H1 (cell line): ENCODE data around the gene ARSK. TPM values are rescaled to one million over a fixed set of nuclear protein-coding genes. Genes with fewer than 3 reads are reported as not detected.

Experiments used
- CTCF ChIA-PET: fragments of 300-600 bp; sonication (Branson Sonifier 250); formaldehyde crosslinking; loops from one replicate; lab custom pipeline; 2021; ENCODE audit not compliant: partially characterized antibody; lab: Charles Lee
- POLR2A ChIA-PET: fragments of 300-600 bp; sonication (Branson Sonifier 250); formaldehyde crosslinking; loops from one replicate; lab custom pipeline; 2021; ENCODE audit warnings: inconsistent platforms; ENCODE audit not compliant: partially characterized antibody; lab: Charles Lee
- DNase-seq, 2 experiments: peaks; one replicate each; pipeline versions ENCODE4 v3.0.0 to v3.0.0-alpha.2; 2010 to 2022; ENCODE audit warnings: low spot score in 2 of 2, low read depth in 1 of 2, mixed read lengths in 1 of 2
- FAIRE-seq: peaks from 2 replicates; lab custom pipeline; 2011; peaks lifted over from hg19 to GRCh38; lab: Jason Lieb, UNC
- H2AFZ ChIP-seq: 2 replicates; pipeline ENCODE4 v1.8.1; 2012; ENCODE audit warnings: low read length, inconsistent platforms
- H2AK5ac ChIP-seq: 2 replicates; pipeline ENCODE4 v1.6.1; 2013; ENCODE audit warnings: low read depth, low read length
- H2BK120ac ChIP-seq: replicated peaks from 2 replicates; pipeline ENCODE3; 2013; ENCODE audit warnings: low read depth, low read length, inconsistent platforms
- H2BK12ac ChIP-seq: 2 replicates; pipeline ENCODE4 v1.6.1; 2013; ENCODE audit warnings: low read depth, low read length
- H2BK15ac ChIP-seq: 2 replicates; pipeline ENCODE4 v1.6.1; 2013; ENCODE audit warnings: low read length
- H2BK20ac ChIP-seq: 2 replicates; pipeline ENCODE4 v1.6.1; 2013; ENCODE audit warnings: low read length
- H2BK5ac ChIP-seq: 2 replicates; pipeline ENCODE4 v1.6.1; 2013; ENCODE audit warnings: low read depth, low read length
- H3K14ac ChIP-seq: 2 replicates; pipeline ENCODE4 v1.6.1; 2013; ENCODE audit warnings: inconsistent platforms; ENCODE audit not compliant: insufficient read length
- H3K18ac ChIP-seq: 2 replicates; pipeline ENCODE4 v1.6.1; 2013; ENCODE audit warnings: low read length; ENCODE audit errors: extremely low read depth
- H3K23ac ChIP-seq: 2 replicates; pipeline ENCODE4 v1.6.1; 2013; ENCODE audit warnings: inconsistent platforms; ENCODE audit not compliant: insufficient read length
- H3K23me2 ChIP-seq: 2 replicates; pipeline ENCODE4 v1.6.1; 2013; ENCODE audit warnings: low read depth, low read length
- H3K27ac ChIP-seq: 2 replicates; pipeline ENCODE4 v1.6.1; 2011; ENCODE audit warnings: low read depth, low read length, inconsistent platforms
- H3K27me3 ChIP-seq, 4 experiments: replicated peaks in 1 of 4; 1 replicate in 1 of 4; 2 replicates in 3 of 4; pipeline versions ENCODE4 v1.6.1 to v1.8.1; 2011 to 2013; ENCODE audit warnings: low read length in 3 of 4, mild to moderate bottlenecking in 3 of 4, inconsistent platforms in 2 of 4, mixed read lengths in 2 of 4, moderate library complexity in 1 of 4; ENCODE audit not compliant: control insufficient read depth in 3 of 4, insufficient read depth in 3 of 4; ENCODE audit errors: extremely low read depth in 1 of 4
- H3K36me3 ChIP-seq, 4 experiments: 2 replicates each; pipeline versions ENCODE4 v1.6.1 to v1.8.1; 2011 to 2013; ENCODE audit warnings: mild to moderate bottlenecking in 4 of 4, low read length in 3 of 4, moderate library complexity in 2 of 4, control low read depth in 1 of 4, inconsistent platforms in 1 of 4; ENCODE audit not compliant: insufficient read depth in 4 of 4, control insufficient read depth in 2 of 4
- H3K4ac ChIP-seq: replicated peaks from 2 replicates; pipeline ENCODE3; 2013; ENCODE audit warnings: low read length, low read depth, mixed read lengths, inconsistent platforms; ENCODE audit not compliant: insufficient read length
- H3K4me1 ChIP-seq, 4 experiments: replicated peaks in 1 of 4; 1 replicate in 1 of 4; 2 replicates in 3 of 4; pipeline versions ENCODE4 v1.6.1 to v1.8.1; 2011 to 2013; ENCODE audit warnings: low read length in 3 of 4, inconsistent platforms in 2 of 4, mixed read lengths in 1 of 4; ENCODE audit not compliant: insufficient read depth in 4 of 4, control insufficient read depth in 3 of 4
- H3K4me2 ChIP-seq, 2 experiments: 2 replicates each; pipeline versions ENCODE4 v1.6.1 to v1.8.1; 2011 to 2013; ENCODE audit warnings: low read depth in 2 of 2, low read length in 2 of 2, control low read depth in 1 of 2, inconsistent platforms in 1 of 2, mild to moderate bottlenecking in 1 of 2; ENCODE audit not compliant: insufficient read depth in 1 of 2
- H3K4me3 ChIP-seq, 4 experiments: fragments of 200-600, 300-600 bp in 1 of 4; sonication (generic), shearing (Covaris generic), sonication (Bioruptor Twin) in 1 of 4; 2 replicates each; pipeline versions ENCODE4 v1.5.1 to v1.8.1; 2011 to 2016; ENCODE audit warnings: low read length in 4 of 4, low read depth in 3 of 4, control low read depth in 2 of 4, inconsistent platforms in 2 of 4, mild to moderate bottlenecking in 2 of 4, mixed read lengths in 1 of 4, moderate library complexity in 1 of 4; ENCODE audit not compliant: insufficient read depth in 2 of 4; ENCODE audit errors: extremely low read depth in 1 of 4
- H3K56ac ChIP-seq: replicated peaks from 2 replicates; pipeline ENCODE3; 2013; ENCODE audit warnings: low read depth, mild to moderate bottlenecking, mixed read lengths, low read length, inconsistent platforms; ENCODE audit not compliant: insufficient read length
- H3K79me1 ChIP-seq: 2 replicates; pipeline ENCODE4 v1.6.1; 2013; ENCODE audit warnings: low read depth, low read length, control low read depth
- H3K79me2 ChIP-seq, 2 experiments: 2 replicates each; pipeline versions ENCODE4 v1.6.1 to v1.8.1; 2012 to 2013; ENCODE audit warnings: low read length in 2 of 2, mild to moderate bottlenecking in 2 of 2, inconsistent platforms in 1 of 2; ENCODE audit not compliant: insufficient read depth in 2 of 2, control insufficient read depth in 1 of 2
- H3K9ac ChIP-seq, 4 experiments: replicated peaks in 1 of 4; 1 replicate in 1 of 4; 2 replicates in 3 of 4; pipeline versions ENCODE4 v1.6.1 to v1.8.1; 2011 to 2013; ENCODE audit warnings: low read depth in 3 of 4, low read length in 3 of 4, control low read depth in 2 of 4, mild to moderate bottlenecking in 2 of 4, moderate library complexity in 2 of 4, inconsistent platforms in 1 of 4; ENCODE audit errors: extremely low read depth in 1 of 4
- H3K9me3 ChIP-seq, 2 experiments: 2 replicates each; pipeline versions ENCODE4 v1.6.1 to v1.8.1; 2012 to 2013; ENCODE audit warnings: mild to moderate bottlenecking in 2 of 2, moderate library complexity in 2 of 2, control low read depth in 1 of 2, inconsistent platforms in 1 of 2, low read depth in 1 of 2, low read length in 1 of 2, mixed read lengths in 1 of 2; ENCODE audit not compliant: insufficient read depth in 2 of 2
- H4K20me1 ChIP-seq, 2 experiments: replicated peaks in 1 of 2; 2 replicates each; pipeline versions ENCODE3 to v1.8.1; 2011 to 2013; ENCODE audit warnings: inconsistent platforms in 2 of 2, low read length in 2 of 2, mild to moderate bottlenecking in 1 of 2; ENCODE audit not compliant: insufficient read depth in 2 of 2, control insufficient read depth in 1 of 2
- H4K5ac ChIP-seq: 2 replicates; pipeline ENCODE4 v1.6.1; 2013; ENCODE audit warnings: low read length, low read depth, mixed read lengths, inconsistent platforms; ENCODE audit not compliant: insufficient read length
- H4K8ac ChIP-seq: 2 replicates; pipeline ENCODE4 v1.8.0; 2013; ENCODE audit warnings: mild to moderate bottlenecking, moderate library complexity, low read length, inconsistent platforms; ENCODE audit not compliant: insufficient read depth; ENCODE audit errors: extremely low read depth
- H4K91ac ChIP-seq: replicated peaks from 2 replicates; pipeline ENCODE3; 2013; ENCODE audit warnings: low read length, mixed read lengths, inconsistent platforms; ENCODE audit not compliant: insufficient read length
- CHD2 ChIP-seq: IDR thresholded peaks from 2 replicates; pipeline ENCODE4 v1.6.1; 2012; ENCODE audit warnings: low read length, improper control_type of control experiment
- HDAC2 ChIP-seq, 2 experiments: fragments of 300-600 bp in 1 of 2; sonication (generic) in 1 of 2; IDR thresholded peaks; 2 replicates each; pipeline ENCODE4 v1.6.1; 2011 to 2012; ENCODE audit warnings: low read depth in 2 of 2, low read length in 2 of 2, mild to moderate bottlenecking in 2 of 2, moderate library complexity in 2 of 2, borderline replicate concordance in 1 of 2, inconsistent platforms in 1 of 2
- KDM4A ChIP-seq: IDR thresholded peaks from one replicate; pipeline ENCODE4 v1.7.1; 2012; ENCODE audit warnings: low read depth, mild to moderate bottlenecking, moderate library complexity, low read length, inconsistent platforms; ENCODE audit not compliant: severe bottlenecking
- SIN3A ChIP-seq, 2 experiments: IDR thresholded peaks in 1 of 2; conservative IDR thresholded peaks in 1 of 2; 2 replicates each; pipeline ENCODE4 v1.6.1; 2011 to 2012; ENCODE audit warnings: low read length in 2 of 2, improper control_type of control experiment in 1 of 2, low read depth in 1 of 2, mild to moderate bottlenecking in 1 of 2
- SP4 ChIP-seq: IDR thresholded peaks from 2 replicates; pipeline ENCODE4 v1.6.1; 2012; ENCODE audit warnings: low read length, inconsistent platforms
- polyA plus RNA-seq, 7 experiments: library from polyadenylated mRNA; depleted of rRNA in 3 of 7; stranded (reverse) in 5 of 7; unstranded in 2 of 7; fragments of >200 nt in 5 of 7; fragments of 200-250 nt in 2 of 7; gene quantifications; 1 replicate in 5 of 7; 2 replicates in 1 of 7; 4 replicates in 1 of 7; pipeline versions ENCODE4 v1.2.1 to v1.2.3, GENCODE V29; 2011 to 2013; ENCODE audit warnings: missing spikeins in 2 of 7, mixed read lengths in 2 of 7
- total RNA-seq: library from RNA; stranded (reverse); fragmentation: NEBNext Ultra II Directional; extraction: Animal tissue kit (Norgen Biotek cat#: 25700); gene quantifications from 2 replicates; pipeline ENCODE4 v1.2.1, GENCODE V29; 2021
- TF ChIP-seq, protein P1 (sequence below): IDR thresholded peaks from 2 replicates; pipeline ENCODE4 v1.6.1; 2012; ENCODE audit warnings: inconsistent platforms

ARSK gene
- total and polyA plus RNA-seq, 2 of the 8 experiments (the other 6 are each of a cell fraction or from before 2014, with no cell fraction given) = 8.4 to 14.1 TPM

DNA sequence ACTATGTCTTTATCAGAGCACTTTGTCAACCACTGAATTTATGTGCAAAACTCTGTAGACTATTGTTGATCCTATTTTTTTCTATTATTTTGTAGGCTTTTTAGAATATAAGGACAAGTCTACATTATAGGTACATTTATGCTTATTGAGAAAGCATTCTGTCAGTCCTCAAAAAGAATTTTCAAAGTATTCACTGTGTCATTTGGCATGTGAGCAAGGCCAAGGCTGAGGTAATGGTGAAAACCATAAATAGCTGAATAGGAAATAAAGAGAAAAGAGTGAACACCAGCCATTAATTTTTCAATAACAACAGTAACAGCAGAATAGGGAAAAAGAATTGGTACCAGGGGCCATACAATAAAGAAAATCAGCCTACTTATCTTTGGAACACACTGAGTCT lies 21.1 kb upstream of the ARSK start:
- FAIRE-seq = no peak

More for the DNA sequence above, 21.1 kb upstream of the ARSK start:
- no peak for DNase-seq
- no peak overlapping the region for H3K27ac ChIP-seq
- no peak overlapping the region for H2BK120ac ChIP-seq
- ChIA-PET POLR2A (no interaction called here), CTCF (no interaction called here)
- no peak overlapping the region for H2BK12ac ChIP-seq
- no peak overlapping the region for H3K4me3 ChIP-seq
- H4K91ac ChIP-seq = no peak overlapping the region
- no peak overlapping the region for H3K56ac ChIP-seq
- TF ChIP-seq CHD2 (no peak), HDAC2 (IDR thresholded peaks at IDR 0.05; ENCODE audit: borderline replicate concordance in 1 of 2, low read depth in 2 of 2, low read length in 2 of 2) (no peak), KDM4A (no peak), SIN3A (conservative IDR thresholded peaks at IDR 0.05 in 1 of 2, IDR thresholded peaks at IDR 0.05 in 1 of 2; ENCODE audit: low read depth in 1 of 2, low read length in 2 of 2) (no peak), SP4 (no peak)
- TF ChIP-seq, protein P1, sequence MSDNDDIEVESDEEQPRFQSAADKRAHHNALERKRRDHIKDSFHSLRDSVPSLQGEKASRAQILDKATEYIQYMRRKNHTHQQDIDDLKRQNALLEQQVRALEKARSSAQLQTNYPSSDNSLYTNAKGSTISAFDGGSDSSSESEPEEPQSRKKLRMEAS = no peak
- peaks cover 1% of the 10 kb centered on the region; the same call in 1 of the 2 replicates for H3K23me2 ChIP-seq
- H2BK5ac ChIP-seq = no peak overlapping the region
- H4K20me1 ChIP-seq = no peaks in the 10 kb centered on the region
- H3K4ac ChIP-seq = no peak overlapping the region
- peaks cover 3 to 41% (median 9%) of the 10 kb centered on the region in 4 experiments for H3K36me3 ChIP-seq
- no peak overlapping the region for H2AFZ ChIP-seq
- H3K79me1 ChIP-seq = no peaks in the 10 kb centered on the region
- H3K14ac ChIP-seq = no peak overlapping the region
- H4K8ac ChIP-seq = no peak overlapping the region
- H3K4me1 ChIP-seq = no peaks in the 10 kb centered on the region
- no peak overlapping the region for H2AK5ac ChIP-seq
- H3K18ac ChIP-seq = no peak overlapping the region
- no peaks in the 10 kb centered on the region for H3K79me2 ChIP-seq
- H3K4me2 ChIP-seq = no peak overlapping the region
- no peak overlapping the region for H3K23ac ChIP-seq
- no peak overlapping the region for H2BK20ac ChIP-seq
- no peak overlapping the region for H2BK15ac ChIP-seq
- no peaks in the 10 kb centered on the region for H3K9me3 ChIP-seq
- H3K9ac ChIP-seq = no peak overlapping the region
- no peak overlapping the region for H4K5ac ChIP-seq
- no peaks in the 10 kb centered on the region for H3K27me3 ChIP-seq
